SKM-1 treated with dmso at 0.1 percent for 144 hours (cell line): ENCODE data around the gene IPO13.

Experiments
- DNase-seq: peaks from one replicate; lab custom pipeline; 2025; ENCODE audit not compliant: unreplicated experiment; lab: John Stamatoyannopoulos, UW

Gene IPO13

DNA sequence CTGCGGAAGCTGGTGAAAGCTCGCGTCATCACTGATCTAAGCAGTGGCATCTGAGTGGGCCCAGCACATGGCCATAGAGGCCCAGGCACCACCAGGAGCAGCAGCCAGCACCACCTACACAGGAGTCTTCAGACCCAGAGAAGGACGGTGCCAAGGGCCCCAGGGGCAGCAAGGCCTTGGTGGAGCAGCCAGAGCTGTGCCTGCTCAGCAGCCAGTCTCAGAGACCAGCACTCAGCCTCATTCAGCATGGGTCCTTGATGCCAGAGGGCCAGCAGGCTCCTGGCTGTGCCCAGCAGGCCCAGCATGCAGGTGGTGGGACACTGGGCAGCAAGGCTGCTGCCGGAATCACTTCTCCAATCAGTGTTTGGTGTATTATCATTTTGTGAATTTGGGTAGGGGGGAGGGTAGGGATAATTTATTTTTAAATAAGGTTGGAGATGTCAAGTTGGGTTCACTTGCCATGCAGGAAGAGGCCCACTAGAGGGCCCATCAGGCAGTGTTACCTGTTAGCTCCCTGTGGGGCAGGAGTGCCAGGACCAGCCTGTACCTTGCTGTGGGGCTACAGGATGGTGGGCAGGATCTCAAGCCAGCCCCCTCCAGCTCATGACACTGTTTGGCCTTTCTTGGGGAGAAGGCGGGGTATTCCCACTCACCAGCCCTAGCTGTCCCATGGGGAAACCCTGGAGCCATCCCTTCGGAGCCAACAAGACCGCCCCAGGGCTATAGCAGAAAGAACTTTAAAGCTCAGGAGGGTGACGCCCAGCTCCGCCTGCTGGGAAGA is 16.4 kb upstream of the IPO13 start:
- DNase-seq: no peak

GRCh38 chr1:43930949-43931275 is 15.8 kb upstream of the IPO13 start:
- DNase-seq: no peak

- DNase-seq: no peak
Observed at GRCh38 chr1:43931711-43932660, 14.8 kb upstream of the IPO13 start.

DNA sequence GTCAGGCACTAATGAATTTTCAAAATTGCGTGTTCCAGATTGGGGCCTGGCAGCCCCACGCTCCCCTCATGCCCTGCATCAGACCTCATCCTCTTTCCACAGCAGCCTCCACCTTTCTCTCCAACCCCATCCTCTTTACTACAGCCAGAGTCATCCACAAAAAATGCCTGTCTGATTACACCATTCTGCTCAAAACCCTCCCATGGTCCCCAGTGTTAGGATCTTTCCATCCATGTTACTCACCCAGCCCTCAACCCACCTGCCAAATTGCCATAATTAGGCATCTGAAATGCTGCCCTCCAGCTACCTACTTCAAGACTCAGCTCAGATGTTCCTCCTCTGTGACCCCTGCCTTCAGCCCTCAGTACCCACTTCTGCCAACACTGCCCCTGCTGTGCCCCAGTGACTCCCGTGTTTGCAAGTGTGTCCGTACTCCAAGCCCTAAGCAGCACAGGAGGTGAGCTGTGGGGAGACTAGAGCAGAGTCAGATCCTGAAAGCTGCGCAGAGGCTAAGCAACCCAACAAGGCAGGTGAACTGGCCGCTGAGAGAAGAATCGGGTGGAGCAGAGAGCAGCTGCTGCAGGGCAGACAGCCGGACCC is 13.9 kb upstream of the IPO13 start:
- DNase-seq: no peak

DNA sequence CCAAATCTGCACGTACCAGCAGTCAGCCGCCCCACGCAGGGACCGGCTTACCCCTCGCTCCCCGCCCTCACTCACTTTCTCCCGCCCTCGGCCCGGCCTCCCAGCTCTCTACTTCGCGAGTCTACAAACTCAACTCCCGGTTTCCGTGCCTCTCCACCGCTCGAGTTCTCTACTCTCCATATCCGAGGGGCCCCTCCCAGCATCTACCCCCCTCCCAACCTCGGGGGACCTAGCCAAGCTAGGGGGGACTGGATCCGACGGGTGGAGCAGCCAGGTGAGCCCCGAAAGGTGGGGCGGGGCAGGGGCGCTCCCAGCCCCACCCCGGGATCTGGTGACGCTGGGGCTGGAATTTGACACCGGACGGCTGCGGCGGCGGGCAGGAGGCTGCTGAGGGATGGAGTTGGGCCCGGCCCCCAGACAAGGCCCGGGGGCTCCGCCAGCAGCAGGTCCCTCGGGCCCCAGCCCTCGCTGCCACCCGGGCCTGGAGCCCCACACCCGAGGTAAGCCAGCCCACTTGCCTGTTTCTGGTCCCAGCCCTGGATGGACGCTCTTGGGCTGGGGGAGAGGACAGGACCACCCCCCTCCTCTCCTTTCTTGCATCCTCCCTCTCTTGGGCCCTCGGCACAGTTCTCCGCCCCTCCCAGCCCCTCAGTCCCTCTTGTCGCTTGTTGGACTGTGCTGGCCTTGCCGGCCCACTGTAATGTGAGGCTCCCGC is 13.2 kb upstream of the IPO13 start, which contains the start of gene ARTN:
ARTN (plus strand) TSS at position 416 of the 715 bp plus-strand sequence. CDS start 1,856 bp downstream, outside the sequence.
- no peak for DNase-seq

DNA sequence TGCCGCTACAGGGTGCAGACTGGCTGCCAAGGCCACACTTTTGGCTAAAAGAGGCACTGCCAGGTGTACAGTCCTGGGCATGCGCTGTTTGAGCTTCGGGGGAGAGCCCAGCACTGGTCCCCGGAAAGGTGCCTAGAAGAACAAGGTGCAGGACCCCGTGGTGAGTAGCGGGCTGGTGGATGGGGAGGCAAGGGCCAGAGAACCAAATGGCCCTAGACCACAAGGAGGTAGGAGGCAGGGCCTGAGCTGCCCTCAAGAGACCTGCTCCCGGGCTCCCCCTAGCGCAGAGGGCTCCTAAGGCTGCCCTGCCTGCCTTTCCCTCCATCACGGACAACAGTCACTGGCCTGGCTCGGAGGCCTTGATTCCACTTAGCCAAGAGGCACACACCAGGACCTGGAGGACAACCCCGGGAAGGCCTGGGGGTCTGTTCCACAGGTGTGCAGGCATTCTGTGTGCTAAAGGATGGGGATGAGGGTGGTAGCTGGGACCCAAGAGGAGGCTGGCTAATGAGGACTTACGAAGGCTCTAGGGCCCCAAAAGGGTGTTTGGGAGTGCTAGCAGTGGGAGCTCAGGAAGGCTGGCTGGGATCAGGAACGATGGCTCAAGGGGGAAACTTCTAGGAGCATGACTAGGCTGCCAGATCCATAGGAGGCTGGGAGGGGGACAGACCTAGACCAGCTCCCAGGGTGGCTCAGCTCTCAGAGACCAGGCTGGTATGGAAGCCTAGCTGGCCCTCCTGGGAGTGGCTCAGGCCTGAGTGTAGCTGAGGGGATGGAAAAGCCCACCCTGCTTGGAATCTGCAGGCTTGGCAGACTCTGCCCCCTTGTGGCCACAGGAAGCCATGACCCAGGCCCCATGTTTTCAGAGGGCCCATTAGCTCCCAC is 12.4 kb upstream of the IPO13 start:
- peak; percentile 44 for DNase-seq

DNA sequence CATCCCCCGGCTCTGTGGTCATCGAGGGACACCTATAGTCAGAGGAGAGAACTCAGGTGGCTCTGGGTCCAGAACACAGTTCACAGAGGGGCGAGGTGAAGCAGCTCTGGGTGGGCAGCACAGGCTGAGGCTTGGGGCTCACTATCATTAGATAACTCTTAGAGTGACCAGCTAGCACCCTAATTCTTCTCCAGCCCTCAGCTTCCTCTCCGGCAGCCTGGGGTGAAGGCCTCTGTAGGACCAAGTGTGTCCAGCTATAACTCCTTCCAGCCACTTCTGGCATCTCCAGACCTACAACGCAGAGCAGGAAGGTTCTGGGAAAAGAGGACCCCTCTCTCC is 11.8 kb upstream of the IPO13 start:
- no peak for DNase-seq

DNA sequence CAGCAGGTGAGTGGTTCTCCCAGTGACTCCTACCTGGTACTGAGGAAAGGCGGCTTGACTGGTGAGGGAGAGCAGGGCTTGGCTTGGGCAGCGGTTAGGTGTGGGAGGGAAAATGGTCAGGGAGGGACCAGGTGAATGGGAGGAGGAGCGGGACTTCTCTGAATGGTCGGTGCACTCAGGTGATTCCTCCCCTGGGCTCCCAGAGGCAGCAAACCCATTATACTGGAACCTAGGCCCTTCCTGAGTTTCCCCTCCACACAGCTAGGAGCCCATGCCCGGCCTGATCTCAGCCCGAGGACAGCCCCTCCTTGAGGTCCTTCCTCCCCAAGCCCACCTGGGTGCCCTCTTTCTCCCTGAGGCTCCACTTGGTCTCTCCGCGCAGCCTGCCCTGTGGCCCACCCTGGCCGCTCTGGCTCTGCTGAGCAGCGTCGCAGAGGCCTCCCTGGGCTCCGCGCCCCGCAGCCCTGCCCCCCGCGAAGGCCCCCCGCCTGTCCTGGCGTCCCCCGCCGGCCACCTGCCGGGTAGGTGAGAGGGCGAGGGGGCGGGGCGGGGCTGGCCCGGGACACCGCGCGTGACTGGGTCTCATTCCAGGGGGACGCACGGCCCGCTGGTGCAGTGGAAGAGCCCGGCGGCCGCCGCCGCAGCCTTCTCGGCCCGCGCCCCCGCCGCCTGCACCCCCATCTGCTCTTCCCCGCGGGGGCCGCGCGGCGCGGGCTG is 10.9 kb upstream of the IPO13 start:
- DNase-seq: no peak

DNA sequence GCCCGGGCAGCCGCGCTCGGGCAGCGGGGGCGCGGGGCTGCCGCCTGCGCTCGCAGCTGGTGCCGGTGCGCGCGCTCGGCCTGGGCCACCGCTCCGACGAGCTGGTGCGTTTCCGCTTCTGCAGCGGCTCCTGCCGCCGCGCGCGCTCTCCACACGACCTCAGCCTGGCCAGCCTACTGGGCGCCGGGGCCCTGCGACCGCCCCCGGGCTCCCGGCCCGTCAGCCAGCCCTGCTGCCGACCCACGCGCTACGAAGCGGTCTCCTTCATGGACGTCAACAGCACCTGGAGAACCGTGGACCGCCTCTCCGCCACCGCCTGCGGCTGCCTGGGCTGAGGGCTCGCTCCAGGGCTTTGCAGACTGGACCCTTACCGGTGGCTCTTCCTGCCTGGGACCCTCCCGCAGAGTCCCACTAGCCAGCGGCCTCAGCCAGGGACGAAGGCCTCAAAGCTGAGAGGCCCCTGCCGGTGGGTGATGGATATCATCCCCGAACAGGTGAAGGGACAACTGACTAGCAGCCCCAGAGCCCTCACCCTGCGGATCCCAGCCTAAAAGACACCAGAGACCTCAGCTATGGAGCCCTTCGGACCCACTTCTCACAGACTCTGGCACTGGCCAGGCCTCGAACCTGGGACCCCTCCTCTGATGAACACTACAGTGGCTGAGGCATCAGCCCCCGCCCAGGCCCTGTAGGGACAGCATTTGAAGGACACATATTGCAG is 10.2 kb upstream of the IPO13 start:
- no peak for DNase-seq

DNA sequence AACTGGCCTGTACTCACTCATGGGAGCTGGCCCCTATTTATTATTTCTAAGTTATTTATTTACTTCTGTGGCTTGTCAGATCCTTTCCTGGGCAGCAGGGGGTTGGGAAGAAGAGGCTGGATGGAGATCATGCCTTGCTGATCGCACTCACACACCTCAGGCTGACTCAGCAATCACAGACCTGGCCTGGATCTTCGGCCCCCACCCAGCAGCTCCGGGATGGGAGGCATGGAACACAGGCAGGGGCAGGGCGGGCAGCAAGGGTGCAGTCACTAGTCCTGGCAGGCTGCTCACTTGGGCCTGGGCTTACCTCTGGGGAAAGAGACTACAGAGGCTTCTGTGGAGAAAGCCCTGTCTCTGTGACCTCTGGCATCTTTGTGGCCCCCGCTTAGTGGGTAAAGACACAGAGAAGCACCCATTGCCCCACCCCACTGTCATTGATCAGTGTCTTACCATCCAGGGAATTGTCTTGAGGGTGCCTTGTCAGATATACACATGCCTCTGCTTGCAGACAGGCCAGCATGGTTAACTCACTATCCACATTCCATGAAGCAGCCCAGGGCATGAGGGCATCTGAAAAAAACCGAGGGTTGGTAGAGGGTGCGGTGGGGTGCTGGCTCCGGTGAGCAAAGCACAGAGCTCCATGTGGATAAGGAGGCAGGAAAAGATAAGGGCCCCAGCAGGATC is 9.4 kb upstream of the IPO13 start:
- DNase-seq: no peak

DNA sequence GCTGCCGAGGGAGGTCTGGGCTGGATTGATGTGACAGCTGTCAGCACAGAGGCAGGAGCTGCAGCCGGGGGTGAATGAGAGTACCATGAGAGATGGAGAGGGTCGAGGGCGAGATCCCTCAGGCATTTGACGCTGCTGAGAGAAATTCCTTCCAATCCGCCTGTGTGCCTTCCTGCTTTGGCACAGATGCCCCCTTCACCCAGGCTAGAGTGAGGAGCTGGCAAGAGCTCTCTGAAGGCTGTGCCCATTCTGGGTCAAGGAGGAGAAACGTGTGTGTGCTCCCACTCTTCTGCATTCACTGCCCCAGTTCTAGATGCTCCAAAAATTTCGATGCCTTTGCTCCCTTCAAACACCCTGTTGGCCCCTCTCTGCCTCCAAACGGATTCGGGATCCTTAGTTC is 8.4 kb upstream of the IPO13 start:
- no peak for DNase-seq

DNA sequence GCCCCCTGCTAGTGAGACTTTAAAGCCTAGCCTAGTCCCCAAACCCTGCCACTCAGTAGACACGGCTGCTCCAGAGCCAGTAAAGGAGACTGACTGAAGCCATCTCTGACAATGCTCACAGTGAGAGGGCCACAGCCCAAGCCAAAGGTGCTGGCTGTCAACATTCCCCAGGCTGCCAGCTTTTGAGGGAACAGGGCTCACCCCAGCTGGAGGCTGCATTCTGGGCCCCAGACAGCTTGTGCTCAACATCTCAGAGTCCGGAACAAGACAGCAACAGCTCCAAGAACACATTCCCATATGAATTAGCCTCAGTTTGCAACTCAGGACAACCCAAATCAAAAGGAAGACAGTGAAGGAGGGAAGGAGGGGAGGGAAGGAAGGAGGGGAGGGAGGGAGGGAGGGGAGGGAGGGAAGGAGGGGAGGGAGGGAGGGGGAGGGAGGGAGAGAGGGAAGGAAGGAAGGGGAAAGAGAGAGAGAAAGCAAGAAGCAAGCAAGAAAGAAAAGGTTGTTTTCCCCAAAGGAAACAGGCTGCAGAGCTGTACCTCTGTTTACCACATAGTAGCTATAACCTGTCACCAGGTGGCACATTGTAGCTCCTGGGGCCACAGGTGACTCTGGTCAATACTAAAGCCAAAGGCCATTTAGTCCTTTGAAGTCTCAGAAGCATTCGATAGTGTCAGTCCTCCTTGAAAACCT is 7.7 kb upstream of the IPO13 start:
- DNase-seq: no peak

DNA sequence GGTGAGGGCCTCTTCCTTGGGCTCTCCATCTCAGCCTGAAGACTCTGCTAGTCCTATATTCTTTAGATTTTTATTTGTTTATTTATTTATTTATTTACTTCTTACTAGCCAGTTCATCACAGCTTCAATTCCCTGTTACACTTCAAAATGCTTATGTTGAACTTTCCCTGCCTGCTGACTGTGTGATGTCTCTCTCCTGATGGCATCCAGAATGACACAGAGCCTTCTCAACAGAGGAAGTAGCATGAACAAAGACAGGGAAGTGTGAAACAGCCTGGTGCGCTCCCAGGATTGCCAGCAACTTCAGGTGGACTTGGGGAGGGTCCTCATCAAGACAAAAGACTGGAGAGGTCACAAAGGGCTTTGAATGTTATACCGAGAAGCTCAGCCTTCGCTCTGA is 4.3 kb upstream of the IPO13 start:
- DNase-seq: no peak

- no peak for DNase-seq
Observed at GRCh38 chr1:43944860-43945259, 1.9 kb upstream of the IPO13 start.

- DNase-seq: no peak
Observed at GRCh38 chr1:43945674-43946235, 995 bp upstream of the IPO13 start.

GRCh38 chr1:43947061-43947873 is 517 bp downstream of the IPO13 start:
- DNase-seq: no peak
